ENCODE data around the gene UBAP2.

- TF ChIP-seq CTCF (IDR thresholded peaks at IDR 0.05; ENCODE audit: low read length) (no peak), EZH2 (IDR thresholded peaks at IDR 0.05; ENCODE audit: borderline replicate concordance, low read length) (no peak)
These were observed 16.9 kb upstream of the UBAP2 start for GRCh38 chr9:34065541-34065940.

All from OCI-LY1 (cell line).